Loucy (cell line): ENCODE results near the gene CRHR1.

ENCODE experiments used
- H2AFZ ChIP-seq: fragments of 200-600 bp; sonication (generic); 2 replicates; pipeline ENCODE4 v1.6.0; 2016; ENCODE audit warnings: antibody characterized with exemption, mild to moderate bottlenecking, low read length, moderate library complexity
- H3F3A ChIP-seq: fragments of 200-600 bp; 2 replicates; pipeline ENCODE4 v1.6.0; 2016; ENCODE audit warnings: antibody characterized with exemption, low read depth, mild to moderate bottlenecking
- H3K27me3 ChIP-seq: fragments of 200-600 bp; sonication (generic); 2 replicates; pipeline ENCODE4 v1.6.1; 2014; ENCODE audit warnings: low read length, mild to moderate bottlenecking; ENCODE audit not compliant: insufficient read depth, poor library complexity, severe bottlenecking
- H3K36me3 ChIP-seq: fragments of 200-600 bp; sonication (generic); 2 replicates; pipeline ENCODE4 v1.6.1; 2016; ENCODE audit warnings: low read length; ENCODE audit not compliant: insufficient read depth
- H3K4me1 ChIP-seq: fragments of 200-600 bp; sonication (generic); 2 replicates; pipeline ENCODE4 v1.5.1; 2014; ENCODE audit warnings: low read length, mild to moderate bottlenecking; ENCODE audit not compliant: insufficient read depth, poor library complexity, severe bottlenecking
- H3K4me2 ChIP-seq: fragments of 200-600 bp; sonication (generic); 2 replicates; pipeline ENCODE4 v1.6.0; 2014; ENCODE audit warnings: antibody characterized with exemption, low read length, low read depth, mild to moderate bottlenecking; ENCODE audit not compliant: poor library complexity, severe bottlenecking
- H3K4me3 ChIP-seq: fragments of 200-600 bp; sonication (generic); 2 replicates; pipeline ENCODE4 v1.5.1; 2014; ENCODE audit warnings: low read length, mild to moderate bottlenecking, mixed read lengths; ENCODE audit not compliant: poor library complexity, severe bottlenecking
- H3K79me2 ChIP-seq: fragments of 200-600 bp; sonication (generic); 2 replicates; pipeline ENCODE4 v1.6.1; 2014; ENCODE audit warnings: low read length; ENCODE audit not compliant: insufficient read depth
- H3K9ac ChIP-seq: fragments of 200-600 bp; sonication (generic); 2 replicates; pipeline ENCODE4 v1.6.0; 2014; ENCODE audit warnings: mild to moderate bottlenecking, low read depth, low read length, moderate library complexity; ENCODE audit not compliant: poor library complexity, severe bottlenecking
- H3K9me2 ChIP-seq: fragments of 200-600 bp; sonication (generic); replicated peaks from 2 replicates; pipeline ENCODE4 v1.6.1; 2016; ENCODE audit warnings: low read depth, low read length, mixed read lengths
- H3K9me3 ChIP-seq: fragments of 200-600 bp; sonication (generic); 2 replicates; pipeline ENCODE4 v1.6.1; 2014; ENCODE audit warnings: mild to moderate bottlenecking, antibody characterized with exemption, low read length, low read depth; ENCODE audit not compliant: insufficient read depth
- H4K20me1 ChIP-seq: fragments of 200-600 bp; sonication (generic); 2 replicates; pipeline ENCODE4 v1.6.0; 2014; ENCODE audit warnings: antibody characterized with exemption, low read length, mild to moderate bottlenecking; ENCODE audit not compliant: insufficient read depth, poor library complexity, severe bottlenecking
- EZH2phosphoT487 ChIP-seq: fragments of 200-600 bp; IDR thresholded peaks from 2 replicates; pipeline ENCODE4 v1.6.1; 2018; ENCODE audit warnings: antibody characterized with exemption, mild to moderate bottlenecking, moderate library complexity, borderline replicate concordance
- TF ChIP-seq, protein P1 (sequence below): fragments of 200-600 bp; sonication (generic); conservative IDR thresholded peaks from 2 replicates; pipeline ENCODE4 v1.5.1; 2014; ENCODE audit warnings: mild to moderate bottlenecking, antibody characterized with exemption, low read length

CRHR1 gene

GRCh38 chr17:45850011-45850410 is 65.9 kb downstream of the CRHR1 start:
- H3K27me3 ChIP-seq: no peaks in the 10 kb centered on the region

GRCh38 chr17:45850468-45850867 is 66.3 kb downstream of the CRHR1 start:
- Histone ChIP-seq H3K79me2 (no peaks in the 10 kb centered on the region), H3K9me3 (no peaks in the 10 kb centered on the region), H3K4me1 (no peaks in the 10 kb centered on the region), H3K9me2 (no peaks in the 10 kb centered on the region), H3K4me3 (no peak overlapping the region), H3K4me2 (no peak overlapping the region), H3F3A (no peaks in the 10 kb centered on the region), H3K27me3 (no peaks in the 10 kb centered on the region), H3K9ac (no peak overlapping the region), H3K36me3 (no peaks in the 10 kb centered on the region), H2AFZ (no peak overlapping the region), H4K20me1 (no peaks in the 10 kb centered on the region)
- TF ChIP-seq, protein P1, sequence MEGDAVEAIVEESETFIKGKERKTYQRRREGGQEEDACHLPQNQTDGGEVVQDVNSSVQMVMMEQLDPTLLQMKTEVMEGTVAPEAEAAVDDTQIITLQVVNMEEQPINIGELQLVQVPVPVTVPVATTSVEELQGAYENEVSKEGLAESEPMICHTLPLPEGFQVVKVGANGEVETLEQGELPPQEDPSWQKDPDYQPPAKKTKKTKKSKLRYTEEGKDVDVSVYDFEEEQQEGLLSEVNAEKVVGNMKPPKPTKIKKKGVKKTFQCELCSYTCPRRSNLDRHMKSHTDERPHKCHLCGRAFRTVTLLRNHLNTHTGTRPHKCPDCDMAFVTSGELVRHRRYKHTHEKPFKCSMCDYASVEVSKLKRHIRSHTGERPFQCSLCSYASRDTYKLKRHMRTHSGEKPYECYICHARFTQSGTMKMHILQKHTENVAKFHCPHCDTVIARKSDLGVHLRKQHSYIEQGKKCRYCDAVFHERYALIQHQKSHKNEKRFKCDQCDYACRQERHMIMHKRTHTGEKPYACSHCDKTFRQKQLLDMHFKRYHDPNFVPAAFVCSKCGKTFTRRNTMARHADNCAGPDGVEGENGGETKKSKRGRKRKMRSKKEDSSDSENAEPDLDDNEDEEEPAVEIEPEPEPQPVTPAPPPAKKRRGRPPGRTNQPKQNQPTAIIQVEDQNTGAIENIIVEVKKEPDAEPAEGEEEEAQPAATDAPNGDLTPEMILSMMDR: no peak
- TF ChIP-seq EZH2phosphoT487: no peak

More at GRCh38 chr17:45850011-45850410, 65.9 kb downstream of the CRHR1 start:
- Histone ChIP-seq H3F3A (no peaks in the 10 kb centered on the region), H4K20me1 (no peaks in the 10 kb centered on the region), H3K9me2 (no peaks in the 10 kb centered on the region), H3K4me2 (no peak overlapping the region), H3K9ac (no peak overlapping the region), H3K4me1 (no peaks in the 10 kb centered on the region), H3K9me3 (no peaks in the 10 kb centered on the region), H3K36me3 (no peaks in the 10 kb centered on the region), H2AFZ (no peak overlapping the region), H3K79me2 (no peaks in the 10 kb centered on the region), H3K4me3 (no peak overlapping the region)
- TF ChIP-seq, protein P1: no peak
- no peak for TF ChIP-seq EZH2phosphoT487

DNA sequence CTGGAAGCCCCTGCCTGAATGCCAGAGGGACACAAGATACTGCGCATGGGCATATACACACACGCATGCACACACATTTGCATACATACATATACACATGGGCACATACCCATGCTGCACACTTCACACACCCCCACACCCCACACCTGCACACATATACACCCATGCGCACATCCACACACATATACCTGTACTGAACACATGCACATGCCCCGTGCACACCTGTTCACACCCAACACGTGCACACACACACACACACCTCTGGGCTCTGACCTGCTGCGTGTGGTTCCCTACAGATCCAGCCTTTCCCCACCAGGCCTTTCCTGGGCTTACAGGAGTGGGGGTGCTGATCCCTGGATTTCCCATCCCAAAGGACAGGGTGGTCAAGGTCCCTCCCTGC is 66.9 kb downstream of the CRHR1 start:
- H3K27me3 ChIP-seq: no peaks in the 10 kb centered on the region
- TF ChIP-seq, protein P1: no peak
- no peaks in the 10 kb centered on the region for H3K36me3 ChIP-seq
- no peak overlapping the region for H3K4me3 ChIP-seq
- no peaks in the 10 kb centered on the region for H3K4me1 ChIP-seq
- H3K79me2 ChIP-seq: no peaks in the 10 kb centered on the region
- no peak overlapping the region for H2AFZ ChIP-seq
- no peaks in the 10 kb centered on the region for H3K9me3 ChIP-seq
- H3F3A ChIP-seq: no peaks in the 10 kb centered on the region
- no peaks in the 10 kb centered on the region for H3K9me2 ChIP-seq
- H4K20me1 ChIP-seq: no peaks in the 10 kb centered on the region
- no peak overlapping the region for H3K4me2 ChIP-seq
- no peak overlapping the region for H3K9ac ChIP-seq
